NCI-H1694 (cell line): ENCODE measurements around the gene WFDC8.

Experiments used
- DNase-seq: peaks from one replicate; lab custom pipeline; 2025; lab: John Stamatoyannopoulos, UW

Gene WFDC8

GRCh38 chr20:45547206-45547770 is 31.8 kb downstream of the WFDC8 start, which contains the start of gene EPPIN:
Gene EPPIN, minus strand, starts transcription at chr20:45547401. Its CDS starts 44 bp downstream, at chr20:45547357.
- no peak for DNase-seq

- DNase-seq = peak; percentile 1
Observed at GRCh38 chr20:45545754-45546453, 33.2 kb downstream of the WFDC8 start.

GRCh38 chr20:45545351-45545750 is 33.7 kb downstream of the WFDC8 start:
- no peak for DNase-seq

GRCh38 chr20:45539382-45539781 is 39.7 kb downstream of the WFDC8 start, which contains the start of gene WFDC6:
Gene WFDC6, minus strand, starts transcription at chr20:45539482. Its CDS starts 75 bp downstream, at chr20:45539407.
- no peak for DNase-seq

GRCh38 chr20:45538209-45538799 is 40.8 kb downstream of the WFDC8 start:
- DNase-seq = no peak

DNA sequence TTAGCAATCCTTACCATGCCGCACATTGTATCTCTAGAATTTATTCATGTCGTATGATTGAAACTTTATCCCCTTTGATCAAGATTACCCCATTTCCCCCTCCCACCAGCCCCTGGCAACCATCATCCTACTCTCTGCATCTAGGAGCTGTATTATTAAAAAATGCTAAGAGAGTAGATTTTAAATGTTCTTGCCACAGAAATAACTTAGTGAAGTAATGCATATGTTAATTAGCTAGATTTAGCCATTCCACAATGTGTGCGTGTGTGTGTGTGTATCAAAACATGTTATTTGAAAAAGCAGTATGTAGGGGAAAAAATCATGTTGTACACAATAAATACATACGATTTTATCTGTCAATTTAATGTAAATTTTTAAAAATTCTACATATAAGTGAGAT is 51.8 kb downstream of the WFDC8 start:
- DNase-seq = no peak

DNA sequence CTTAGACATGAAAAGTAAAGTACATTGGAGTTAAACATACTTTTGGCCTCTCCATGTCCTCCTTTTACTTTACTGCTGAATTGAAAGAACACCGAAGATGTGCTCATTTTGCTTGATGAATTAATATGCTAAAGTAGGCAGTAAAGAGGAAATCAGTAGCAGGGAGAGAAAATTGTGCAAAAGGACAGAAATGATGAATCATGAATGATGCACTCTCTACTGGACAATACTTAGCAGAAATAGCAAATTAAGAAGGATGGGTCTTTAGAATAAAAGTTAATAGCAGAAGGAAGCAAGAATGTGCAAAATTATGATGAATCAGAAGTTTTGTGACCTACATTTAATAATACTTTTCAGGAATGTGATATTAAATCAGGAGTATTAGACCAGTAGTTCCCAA is 55.3 kb downstream of the WFDC8 start:
- no peak for DNase-seq

GRCh38 chr20:45518282-45518681 is 60.8 kb downstream of the WFDC8 start:
- no peak for DNase-seq

- DNase-seq = no peak
Observed at GRCh38 chr20:45515147-45515913, 63.8 kb downstream of the WFDC8 start, which contains the start of gene SPINT3. Gene SPINT3, minus strand, starts transcription at chr20:45515622. Its CDS starts 14 bp downstream, at chr20:45515608.

- DNase-seq = no peak
Observed at GRCh38 chr20:45510242-45510862, 68.7 kb downstream of the WFDC8 start.

DNA sequence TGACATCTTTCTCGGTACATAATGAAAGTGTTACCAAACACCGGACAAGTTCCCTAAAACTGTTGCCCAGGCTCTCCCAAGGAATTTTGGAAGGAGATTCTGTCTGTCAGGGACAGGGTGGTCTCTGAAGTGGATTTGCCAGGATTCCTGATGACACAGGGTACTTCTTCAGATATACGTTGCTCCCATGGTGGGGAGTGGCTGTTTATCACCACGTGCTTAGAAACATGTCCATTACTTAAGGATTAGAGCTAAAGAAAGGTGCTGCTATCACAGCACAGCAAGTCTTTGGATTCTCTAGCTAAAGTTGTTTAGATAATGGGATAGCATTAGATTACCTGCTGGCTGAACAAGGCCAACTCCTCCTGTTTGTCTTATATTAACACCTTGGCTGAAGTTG is 70.0 kb downstream of the WFDC8 start:
- DNase-seq = no peak

GRCh38 chr20:45508068-45508886 is 70.8 kb downstream of the WFDC8 start:
- no peak for DNase-seq

DNA sequence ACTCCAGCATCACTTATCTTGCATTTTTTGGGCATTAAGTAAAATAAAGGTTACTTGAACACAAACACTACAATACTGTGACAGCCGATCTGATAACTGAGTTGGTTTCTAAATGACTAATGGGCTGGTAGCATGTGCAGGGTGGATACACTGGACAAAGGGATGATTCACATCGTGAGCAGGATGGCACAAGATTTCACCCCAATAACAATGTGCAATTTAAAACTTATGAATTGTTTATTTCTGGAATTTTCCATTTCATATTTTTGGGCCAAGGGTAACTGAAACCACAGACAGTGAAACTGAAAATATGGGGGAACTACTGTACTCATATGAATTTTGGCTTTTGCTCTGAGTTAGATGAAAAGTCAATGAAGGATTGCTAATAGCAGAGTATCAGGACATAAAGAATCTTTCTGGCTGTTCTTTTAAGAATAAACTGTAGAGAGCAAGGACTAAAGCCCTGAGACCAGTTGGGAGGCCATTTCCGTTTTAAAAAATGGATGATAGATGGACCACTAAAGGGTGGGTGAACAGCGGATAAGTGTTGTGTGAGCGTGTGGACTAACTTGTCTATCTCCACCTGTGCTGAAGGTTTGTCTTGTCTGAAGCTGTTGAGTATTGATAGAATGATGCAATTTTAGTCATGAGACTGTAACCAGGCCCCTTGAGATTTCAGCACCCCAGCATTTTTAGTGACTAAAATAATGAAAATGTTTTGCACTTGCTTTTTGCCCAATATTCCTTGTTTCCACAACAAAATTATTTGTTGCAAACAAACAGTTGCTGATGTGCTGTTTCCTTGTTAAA is 71.9 kb downstream of the WFDC8 start:
- DNase-seq = no peak

GRCh38 chr20:45506398-45506797 is 72.7 kb downstream of the WFDC8 start:
- DNase-seq = no peak

GRCh38 chr20:45503403-45503802 is 75.7 kb downstream of the WFDC8 start:
- DNase-seq = no peak

DNA sequence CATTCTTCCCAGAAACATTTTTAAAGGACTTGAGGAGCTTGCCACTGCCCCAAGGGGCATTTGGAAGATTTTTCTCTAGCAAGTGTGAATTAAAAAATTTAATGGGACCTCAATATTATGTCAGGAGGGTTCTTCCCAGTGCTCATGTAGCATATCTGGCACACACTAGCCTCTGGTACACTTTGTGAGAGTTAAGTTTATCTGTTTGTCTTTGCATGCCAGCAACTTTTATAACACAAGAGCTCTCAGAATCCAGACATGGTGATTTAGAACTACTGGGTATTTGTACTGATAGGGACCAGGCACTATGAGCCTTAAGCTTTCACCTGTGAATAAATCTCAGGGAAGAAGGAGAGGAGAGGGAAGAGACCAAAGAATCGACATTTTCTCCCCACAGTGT is 76.5 kb downstream of the WFDC8 start:
- no peak for DNase-seq
